HepG2 (cell line): ENCODE results near the gene AP1AR. TPM values are rescaled to one million over a fixed set of nuclear protein-coding genes. Genes with fewer than 3 reads are reported as not detected.

Experiments
- ARNT ChIP-seq: fragments of 450-650 bp; IDR thresholded peaks from 2 replicates; pipeline ENCODE4 v1.6.1; 2017
- BORCS8-MEF2B ChIP-seq: sonication (generic); formaldehyde crosslinking; IDR thresholded peaks from 2 replicates; pipeline ENCODE4 v1.8.0; 2022; ENCODE audit warnings: mild to moderate bottlenecking, missing genetic modification reagents
- ETV6 ChIP-seq: sonication (generic); formaldehyde crosslinking; conservative IDR thresholded peaks from 2 replicates; pipeline ENCODE4 v1.4.0; 2020; ENCODE audit warnings: missing genetic modification reagents
- GABPA ChIP-seq, 2 experiments: IDR thresholded peaks; 2 replicates each; pipeline ENCODE4 v1.6.1; 2011 to 2016; ENCODE audit warnings: low read depth in 2 of 2, low read length in 1 of 2, missing biosample characterization in 1 of 2, missing genetic modification characterization in 1 of 2
- IRF2 ChIP-seq: IDR thresholded peaks from 2 replicates; pipeline ENCODE4 v1.6.1; 2018; ENCODE audit warnings: missing genetic modification reagents, missing compliant biosample characterization
- KDM5B ChIP-seq: sonication (generic); formaldehyde crosslinking; IDR thresholded peaks from 2 replicates; pipeline ENCODE4 v1.4.0; 2020; ENCODE audit warnings: missing genetic modification reagents, mild to moderate bottlenecking, borderline replicate concordance
- MAFF ChIP-seq: IDR thresholded peaks from 2 replicates; pipeline ENCODE4 v1.6.1; 2011; ENCODE audit warnings: low read depth, low read length, improper control_type of control experiment
- NKX3-1 ChIP-seq: sonication (generic); formaldehyde crosslinking; IDR thresholded peaks from 2 replicates; pipeline ENCODE4 v1.5.0; 2020; ENCODE audit warnings: missing genetic modification reagents
- NPAS2 ChIP-seq: sonication (generic); formaldehyde crosslinking; IDR thresholded peaks from 2 replicates; pipeline ENCODE4 v1.8.0; 2022; ENCODE audit warnings: mild to moderate bottlenecking, missing genetic modification reagents, borderline replicate concordance
- SALL1 ChIP-seq: sonication (generic); formaldehyde crosslinking; IDR thresholded peaks from 2 replicates; pipeline ENCODE4 v1.8.0; 2022; ENCODE audit warnings: mild to moderate bottlenecking, missing genetic modification reagents
- TMF1 ChIP-seq: sonication (generic); formaldehyde crosslinking; IDR thresholded peaks from 2 replicates; pipeline ENCODE4 v1.8.1; 2022; ENCODE audit warnings: low read depth, missing genetic modification reagents
- ZNF660 ChIP-seq: sonication (generic); formaldehyde crosslinking; IDR thresholded peaks from 2 replicates; pipeline ENCODE4 v1.5.1; 2020; ENCODE audit warnings: mild to moderate bottlenecking, low read depth, missing genetic modification reagents, borderline replicate concordance
- ZSCAN9 ChIP-seq: IDR thresholded peaks from 2 replicates; pipeline ENCODE4 v1.6.1; 2016; ENCODE audit warnings: borderline replicate concordance
- polyA plus RNA-seq, 8 experiments: library from polyadenylated mRNA; depleted of rRNA in 3 of 8; stranded (reverse) in 7 of 8; unstranded in 1 of 8; fragments of >200 nt; fragmentation: Illumina TruSeq in 4 of 8; extraction: Trizol in 4 of 8; gene quantifications; 2 replicates each; pipeline versions ENCODE4 v1.2.1 to v1.2.3, GENCODE V29; 2011 to 2016; ENCODE audit warnings: low read depth in 4 of 8, missing spikeins in 1 of 8, mixed read lengths in 1 of 8; ENCODE audit not compliant: insufficient read depth in 1 of 8
- total RNA-seq, 5 experiments: library from RNA; depleted of rRNA; stranded (reverse); fragments of >200 nt; fragmentation: Illumina TruSeq; extraction: Trizol; gene quantifications; 2 replicates each; pipeline ENCODE4 v1.2.3, GENCODE V29; 2016; ENCODE audit warnings: low read depth in 1 of 5
- TF ChIP-seq, protein P1 (sequence below): sonication (generic); formaldehyde crosslinking; IDR thresholded peaks from 2 replicates; pipeline ENCODE4 v1.9.0; 2022; ENCODE audit warnings: missing genetic modification reagents, mild to moderate bottlenecking, borderline replicate concordance
- TF ChIP-seq, protein P2 (sequence below): sonication (generic); formaldehyde crosslinking; IDR thresholded peaks from 2 replicates; pipeline ENCODE4 v1.4.0; 2020; ENCODE audit warnings: missing genetic modification reagents, borderline replicate concordance
- TF ChIP-seq, protein P3 (sequence below): IDR thresholded peaks from 2 replicates; pipeline ENCODE4 v1.6.1; 2016; ENCODE audit warnings: low read depth, borderline replicate concordance
- TF ChIP-seq, protein P4 (sequence below): sonication (generic); formaldehyde crosslinking; conservative IDR thresholded peaks from 2 replicates; pipeline ENCODE4 v1.4.0; 2020; ENCODE audit warnings: missing genetic modification reagents
- TF ChIP-seq, protein P5 (sequence below), 2 experiments: IDR thresholded peaks; 2 replicates each; pipeline ENCODE4 v1.6.1; 2011 to 2012; ENCODE audit warnings: low read length in 2 of 2, borderline replicate concordance in 1 of 2, low read depth in 1 of 2, mild to moderate bottlenecking in 1 of 2, moderate library complexity in 1 of 2
- TF ChIP-seq, protein P6 (sequence below): sonication (generic); formaldehyde crosslinking; IDR thresholded peaks from 2 replicates; pipeline ENCODE4 v1.4.0; 2020; ENCODE audit warnings: missing genetic modification reagents

The AP1AR gene
- total and polyA plus RNA-seq, 2 of the 13 experiments (the other 11 are each of a cell fraction or from before 2014, with no cell fraction given) = 24.9 to 39.9 TPM

DNA sequence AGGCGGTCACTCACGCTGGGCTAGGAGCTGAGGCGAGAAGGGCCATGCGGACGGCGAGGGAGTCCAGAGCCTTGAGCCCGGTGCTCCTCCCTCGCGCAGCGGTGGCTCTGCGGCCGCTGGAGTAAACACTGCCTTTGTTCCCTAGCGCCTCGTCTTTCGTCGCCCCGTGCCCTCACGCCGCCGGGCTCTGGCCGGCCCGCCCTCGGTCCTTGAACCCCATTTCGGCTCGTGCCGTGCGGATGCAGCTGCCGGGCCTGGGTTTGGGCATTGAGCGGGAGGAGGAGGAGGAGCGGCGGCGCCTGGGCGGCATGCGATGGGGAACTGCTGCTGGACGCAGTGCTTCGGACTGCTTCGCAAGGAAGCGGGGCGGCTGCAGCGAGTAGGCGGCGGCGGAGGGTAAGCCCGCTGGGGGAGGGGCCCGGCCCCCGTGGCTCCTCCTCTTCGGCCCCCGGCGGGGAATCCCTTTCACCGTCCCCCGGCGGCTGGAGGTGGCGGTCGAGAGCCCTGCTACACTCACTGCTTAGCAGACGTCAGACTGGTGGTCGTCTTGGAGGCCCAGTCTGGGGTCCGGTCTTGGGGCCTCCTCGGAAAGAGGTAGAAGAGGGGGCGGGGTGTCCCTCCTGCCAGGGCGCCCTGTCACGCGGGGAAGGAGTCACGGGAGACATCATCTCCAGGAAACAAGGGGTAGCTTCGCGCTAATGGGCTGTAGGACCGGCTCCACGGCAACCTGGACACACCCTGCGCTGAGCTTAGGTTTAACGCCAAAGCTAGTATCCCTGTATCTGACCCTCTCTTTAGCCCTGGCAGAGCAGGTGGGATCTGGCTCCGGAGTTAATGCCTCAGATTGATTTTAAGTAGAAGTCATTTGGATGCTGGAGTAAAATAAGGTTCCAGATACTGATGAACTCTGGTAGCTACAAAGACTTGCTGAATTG, at the start of gene AP1AR (continued):
- TF ChIP-seq MAFF (no peak), GABPA (IDR thresholded peaks at IDR 0.05; ENCODE audit: low read depth, low read length) (no peak), GABPA (CRISPR knock-in tag; IDR thresholded peaks at IDR 0.05; ENCODE audit: low read depth) (no peak), NKX3-1 (CRISPR knock-in tag) (no peak; the same call in 1 of the 2 replicates), BORCS8-MEF2B (CRISPR knock-in tag) (peak; percentile 80; the same call in 1 of the 2 replicates), SALL1 (peak; percentile 63), ZNF660 (no peak), ETV6 (0 out of 2 replicates have a peak, but pooled peaks have one; percentile 17), IRF2 (CRISPR knock-in tag) (peak; percentile 10; the same call in 1 of the 2 replicates), NPAS2 (no peak), ZSCAN9 (CRISPR knock-in tag) (no peak), ARNT (no peak), KDM5B (CRISPR knock-in tag) (peak; percentile 88), TMF1 (CRISPR knock-in tag) (0 out of 2 replicates have a peak, but pooled peaks have one; percentile 18)
- TF ChIP-seq, protein P1, sequence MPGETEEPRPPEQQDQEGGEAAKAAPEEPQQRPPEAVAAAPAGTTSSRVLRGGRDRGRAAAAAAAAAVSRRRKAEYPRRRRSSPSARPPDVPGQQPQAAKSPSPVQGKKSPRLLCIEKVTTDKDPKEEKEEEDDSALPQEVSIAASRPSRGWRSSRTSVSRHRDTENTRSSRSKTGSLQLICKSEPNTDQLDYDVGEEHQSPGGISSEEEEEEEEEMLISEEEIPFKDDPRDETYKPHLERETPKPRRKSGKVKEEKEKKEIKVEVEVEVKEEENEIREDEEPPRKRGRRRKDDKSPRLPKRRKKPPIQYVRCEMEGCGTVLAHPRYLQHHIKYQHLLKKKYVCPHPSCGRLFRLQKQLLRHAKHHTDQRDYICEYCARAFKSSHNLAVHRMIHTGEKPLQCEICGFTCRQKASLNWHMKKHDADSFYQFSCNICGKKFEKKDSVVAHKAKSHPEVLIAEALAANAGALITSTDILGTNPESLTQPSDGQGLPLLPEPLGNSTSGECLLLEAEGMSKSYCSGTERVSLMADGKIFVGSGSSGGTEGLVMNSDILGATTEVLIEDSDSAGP (CRISPR knock-in tag) = peak; percentile 95; the same call in 1 of the 2 replicates
- TF ChIP-seq, protein P2, sequence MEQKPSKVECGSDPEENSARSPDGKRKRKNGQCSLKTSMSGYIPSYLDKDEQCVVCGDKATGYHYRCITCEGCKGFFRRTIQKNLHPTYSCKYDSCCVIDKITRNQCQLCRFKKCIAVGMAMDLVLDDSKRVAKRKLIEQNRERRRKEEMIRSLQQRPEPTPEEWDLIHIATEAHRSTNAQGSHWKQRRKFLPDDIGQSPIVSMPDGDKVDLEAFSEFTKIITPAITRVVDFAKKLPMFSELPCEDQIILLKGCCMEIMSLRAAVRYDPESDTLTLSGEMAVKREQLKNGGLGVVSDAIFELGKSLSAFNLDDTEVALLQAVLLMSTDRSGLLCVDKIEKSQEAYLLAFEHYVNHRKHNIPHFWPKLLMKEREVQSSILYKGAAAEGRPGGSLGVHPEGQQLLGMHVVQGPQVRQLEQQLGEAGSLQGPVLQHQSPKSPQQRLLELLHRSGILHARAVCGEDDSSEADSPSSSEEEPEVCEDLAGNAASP (CRISPR knock-in tag) = no peak
- TF ChIP-seq, protein P3, sequence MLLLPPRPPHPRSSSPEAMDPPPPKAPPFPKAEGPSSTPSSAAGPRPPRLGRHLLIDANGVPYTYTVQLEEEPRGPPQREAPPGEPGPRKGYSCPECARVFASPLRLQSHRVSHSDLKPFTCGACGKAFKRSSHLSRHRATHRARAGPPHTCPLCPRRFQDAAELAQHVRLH (CRISPR knock-in tag) = peak; percentile 65; the same call in 1 of the 2 replicates
- TF ChIP-seq, protein P4, sequence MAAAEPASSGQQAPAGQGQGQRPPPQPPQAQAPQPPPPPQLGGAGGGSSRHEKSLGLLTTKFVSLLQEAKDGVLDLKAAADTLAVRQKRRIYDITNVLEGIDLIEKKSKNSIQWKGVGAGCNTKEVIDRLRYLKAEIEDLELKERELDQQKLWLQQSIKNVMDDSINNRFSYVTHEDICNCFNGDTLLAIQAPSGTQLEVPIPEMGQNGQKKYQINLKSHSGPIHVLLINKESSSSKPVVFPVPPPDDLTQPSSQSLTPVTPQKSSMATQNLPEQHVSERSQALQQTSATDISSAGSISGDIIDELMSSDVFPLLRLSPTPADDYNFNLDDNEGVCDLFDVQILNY (CRISPR knock-in tag) = no peak; the same call in 1 of the 2 replicates
- TF ChIP-seq, protein P5, sequence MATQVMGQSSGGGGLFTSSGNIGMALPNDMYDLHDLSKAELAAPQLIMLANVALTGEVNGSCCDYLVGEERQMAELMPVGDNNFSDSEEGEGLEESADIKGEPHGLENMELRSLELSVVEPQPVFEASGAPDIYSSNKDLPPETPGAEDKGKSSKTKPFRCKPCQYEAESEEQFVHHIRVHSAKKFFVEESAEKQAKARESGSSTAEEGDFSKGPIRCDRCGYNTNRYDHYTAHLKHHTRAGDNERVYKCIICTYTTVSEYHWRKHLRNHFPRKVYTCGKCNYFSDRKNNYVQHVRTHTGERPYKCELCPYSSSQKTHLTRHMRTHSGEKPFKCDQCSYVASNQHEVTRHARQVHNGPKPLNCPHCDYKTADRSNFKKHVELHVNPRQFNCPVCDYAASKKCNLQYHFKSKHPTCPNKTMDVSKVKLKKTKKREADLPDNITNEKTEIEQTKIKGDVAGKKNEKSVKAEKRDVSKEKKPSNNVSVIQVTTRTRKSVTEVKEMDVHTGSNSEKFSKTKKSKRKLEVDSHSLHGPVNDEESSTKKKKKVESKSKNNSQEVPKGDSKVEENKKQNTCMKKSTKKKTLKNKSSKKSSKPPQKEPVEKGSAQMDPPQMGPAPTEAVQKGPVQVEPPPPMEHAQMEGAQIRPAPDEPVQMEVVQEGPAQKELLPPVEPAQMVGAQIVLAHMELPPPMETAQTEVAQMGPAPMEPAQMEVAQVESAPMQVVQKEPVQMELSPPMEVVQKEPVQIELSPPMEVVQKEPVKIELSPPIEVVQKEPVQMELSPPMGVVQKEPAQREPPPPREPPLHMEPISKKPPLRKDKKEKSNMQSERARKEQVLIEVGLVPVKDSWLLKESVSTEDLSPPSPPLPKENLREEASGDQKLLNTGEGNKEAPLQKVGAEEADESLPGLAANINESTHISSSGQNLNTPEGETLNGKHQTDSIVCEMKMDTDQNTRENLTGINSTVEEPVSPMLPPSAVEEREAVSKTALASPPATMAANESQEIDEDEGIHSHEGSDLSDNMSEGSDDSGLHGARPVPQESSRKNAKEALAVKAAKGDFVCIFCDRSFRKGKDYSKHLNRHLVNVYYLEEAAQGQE (IDR thresholded peaks at IDR 0.05; ENCODE audit: borderline replicate concordance in 1 of 2, low read depth in 1 of 2, low read length in 2 of 2) = no peak; a peak in 1 of 4 replicates
- TF ChIP-seq, protein P6, sequence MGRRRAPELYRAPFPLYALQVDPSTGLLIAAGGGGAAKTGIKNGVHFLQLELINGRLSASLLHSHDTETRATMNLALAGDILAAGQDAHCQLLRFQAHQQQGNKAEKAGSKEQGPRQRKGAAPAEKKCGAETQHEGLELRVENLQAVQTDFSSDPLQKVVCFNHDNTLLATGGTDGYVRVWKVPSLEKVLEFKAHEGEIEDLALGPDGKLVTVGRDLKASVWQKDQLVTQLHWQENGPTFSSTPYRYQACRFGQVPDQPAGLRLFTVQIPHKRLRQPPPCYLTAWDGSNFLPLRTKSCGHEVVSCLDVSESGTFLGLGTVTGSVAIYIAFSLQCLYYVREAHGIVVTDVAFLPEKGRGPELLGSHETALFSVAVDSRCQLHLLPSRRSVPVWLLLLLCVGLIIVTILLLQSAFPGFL = no peak
